Mesenteric fat pad (tissue), 1 donor: ENCODE results near the gene THRAP3. TPM values are rescaled to one million over a fixed set of nuclear protein-coding genes. Genes with fewer than 3 reads are reported as not detected.
"Not testable (repeated sequence)": the region's sequence is repeated elsewhere in the genome, so short reads cannot be mapped to it uniquely, and the experiment has no call there.

Experiments used
- DNase-seq: peaks from one replicate; pipeline ENCODE4 v3.0.0-alpha.2; 2020; ENCODE audit warnings: low spot score
- total RNA-seq: library from RNA; stranded (reverse); fragmentation: NEBNext Ultra II Directional; extraction: Animal tissue kit (Norgen Biotek cat#: 25700); gene quantifications from one replicate; pipeline ENCODE4 v1.2.1, GENCODE V29; 2021
- donor health status: DM: yes; HTN: yes; CAD: no.

THRAP3 gene
- total RNA-seq, 1 donor from 2014 or later, result 94.3 TPM

DNA sequence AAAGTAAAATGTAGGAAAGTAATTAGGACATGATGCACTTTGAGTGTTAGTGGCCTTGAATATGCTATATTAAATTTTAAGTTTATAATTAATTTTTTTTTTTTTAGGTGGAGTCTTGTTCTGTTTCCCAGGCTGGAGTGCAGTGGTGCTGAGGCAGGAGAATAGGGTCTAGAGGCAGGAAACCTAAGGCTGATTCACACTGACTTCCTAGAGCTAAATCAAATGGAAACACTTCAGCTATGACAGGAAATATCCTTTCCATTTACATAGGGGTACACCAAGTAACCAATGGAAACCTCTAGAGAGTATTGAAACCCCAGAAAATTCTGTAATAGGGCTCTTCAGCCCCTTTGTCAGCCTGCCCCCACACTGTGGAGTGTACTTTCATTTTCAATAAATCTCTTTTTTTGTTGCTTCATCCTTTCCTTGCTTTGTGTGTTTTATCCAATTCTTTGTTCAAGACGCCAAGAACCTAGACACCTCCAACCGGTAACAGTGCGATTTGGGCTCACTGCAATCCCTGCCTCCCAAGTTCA is 17.9 kb upstream of the THRAP3 start:
- no peak for DNase-seq

- no peak for DNase-seq
Observed at GRCh38 chr1:36207339-36207738, 16.9 kb upstream of the THRAP3 start.

- no peak for DNase-seq
Observed at GRCh38 chr1:36208978-36209703, 15.1 kb upstream of the THRAP3 start.

DNA sequence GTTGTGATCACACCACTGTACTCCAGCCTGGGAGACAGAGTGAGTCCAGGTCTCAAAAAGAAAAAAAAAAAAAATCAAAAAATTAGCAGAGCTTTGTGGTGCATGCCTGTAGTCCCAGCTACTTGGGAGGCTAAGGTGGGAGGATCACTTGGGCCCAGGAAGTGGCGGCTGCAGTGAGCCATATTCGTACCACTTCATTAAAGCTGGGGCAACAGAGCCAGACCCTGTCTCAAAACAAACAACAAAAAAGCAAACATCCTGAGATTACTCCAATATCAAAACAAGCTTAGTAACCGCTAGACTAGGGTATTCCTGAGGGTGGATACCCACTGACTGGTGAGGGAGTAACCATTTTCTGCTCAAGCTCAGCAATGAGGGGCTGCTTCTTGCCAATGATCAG is 12.9 kb upstream of the THRAP3 start:
- DNase-seq, result no peak

GRCh38 chr1:36211841-36212240 is 12.4 kb upstream of the THRAP3 start:
- no peak for DNase-seq

- no peak for DNase-seq
Observed at GRCh38 chr1:36212782-36213181, 11.5 kb upstream of the THRAP3 start.

- no peak for DNase-seq
Observed at GRCh38 chr1:36217670-36218069, 6.6 kb upstream of the THRAP3 start.

DNA sequence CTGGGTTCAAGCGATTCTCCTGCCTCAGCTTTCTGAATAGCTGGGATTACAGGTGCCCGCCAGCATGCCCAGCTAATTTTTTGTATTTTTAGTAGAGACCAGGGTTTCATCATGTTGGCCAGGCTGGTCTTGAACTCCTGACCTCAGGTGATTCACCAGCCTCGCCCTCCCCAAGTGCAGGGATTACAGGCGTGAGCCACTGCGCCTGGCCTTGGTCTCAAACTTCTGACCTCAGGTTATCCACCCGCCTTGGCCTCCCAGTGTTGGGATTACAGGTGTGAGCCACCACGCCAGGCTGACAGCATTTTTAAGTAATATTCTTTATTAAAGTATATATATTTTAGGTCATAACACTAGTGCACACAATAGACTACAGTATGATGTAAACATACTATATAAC is 2.3 kb upstream of the THRAP3 start:
- DNase-seq, result peak; percentile 35

- peak; percentile 72 for DNase-seq
Observed at GRCh38 chr1:36222481-36223380, 1.5 kb upstream of the THRAP3 start.

GRCh38 chr1:36223381-36223995 is 755 bp upstream of the THRAP3 start:
- no peak for DNase-seq

GRCh38 chr1:36224537-36225282 is 467 bp downstream of the THRAP3 start:
- DNase-seq, result no peak

DNA sequence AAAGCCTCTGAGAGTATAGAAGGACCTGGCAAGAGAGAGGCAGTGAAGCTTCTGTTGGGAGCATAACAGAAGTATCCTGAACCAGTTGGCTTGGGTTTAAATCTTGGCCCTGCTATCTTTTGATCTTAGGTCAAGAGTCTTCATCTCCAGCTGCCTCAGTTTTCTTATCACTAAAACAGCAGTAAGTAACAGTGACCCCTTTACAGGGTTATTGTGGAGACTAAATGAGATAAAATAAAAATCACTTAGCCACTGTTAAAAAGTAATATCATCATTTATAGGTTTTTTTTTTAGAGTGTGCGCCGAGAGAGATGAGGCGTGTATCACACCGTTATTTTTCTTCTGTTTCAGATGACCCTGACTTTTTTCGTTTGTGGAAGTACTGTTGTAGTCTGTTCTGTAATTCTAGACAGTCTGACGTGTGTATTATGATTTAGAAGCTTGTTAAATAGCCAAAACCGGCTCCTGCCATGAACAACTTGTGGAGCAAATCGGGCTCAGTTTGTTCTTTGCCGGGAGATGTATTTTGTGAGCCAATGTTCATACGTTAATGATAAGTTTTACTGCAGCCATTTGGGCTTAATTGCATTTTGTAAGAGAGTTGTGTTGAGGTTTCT is 1.1 kb downstream of the THRAP3 start:
- no peak for DNase-seq

DNA sequence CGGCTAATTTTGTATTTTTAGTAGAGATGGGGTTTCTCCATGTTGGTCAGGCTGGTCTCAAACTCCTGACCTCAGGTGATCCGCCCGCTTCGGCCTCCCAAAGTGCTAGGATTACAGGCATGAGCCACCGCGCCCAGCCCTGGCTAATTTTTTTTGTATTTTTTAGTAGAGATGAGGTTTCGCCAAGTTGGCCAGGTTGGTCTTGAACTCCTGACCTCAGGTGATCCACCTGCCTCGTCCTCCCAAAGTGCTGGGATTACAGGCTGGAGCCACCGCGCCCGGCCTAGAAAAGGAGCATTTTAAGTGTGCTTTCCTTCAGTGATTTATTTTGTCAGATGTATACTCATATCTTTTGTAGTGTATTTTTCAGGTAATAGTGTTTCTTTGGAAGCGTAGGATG is 6.0 kb downstream of the THRAP3 start:
- DNase-seq, result not testable (repeated sequence)

DNA sequence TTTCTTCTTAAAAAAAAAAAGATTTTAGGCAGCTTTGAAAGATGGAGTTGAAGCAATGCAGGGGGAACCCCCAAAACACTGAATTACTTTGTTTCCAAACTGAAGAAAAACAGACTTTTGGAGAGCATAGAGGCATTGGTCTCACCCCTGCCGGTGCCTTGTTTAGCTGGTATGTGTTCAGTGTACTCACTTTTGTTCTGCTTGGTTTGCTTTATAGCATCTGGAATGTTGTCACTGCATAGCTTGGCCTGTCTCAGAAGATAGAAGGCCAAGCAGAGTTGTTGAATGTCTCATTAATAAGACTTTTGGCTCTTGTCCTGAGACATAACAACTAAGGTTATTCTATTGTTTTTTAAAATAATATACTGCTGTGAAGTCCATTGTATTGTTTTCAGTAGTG is 6.9 kb downstream of the THRAP3 start:
- no peak for DNase-seq

GRCh38 chr1:36232212-36233095 is 8.2 kb downstream of the THRAP3 start:
- no peak for DNase-seq

- DNase-seq, result no peak
Observed at GRCh38 chr1:36236302-36236701, 12.1 kb downstream of the THRAP3 start.

DNA sequence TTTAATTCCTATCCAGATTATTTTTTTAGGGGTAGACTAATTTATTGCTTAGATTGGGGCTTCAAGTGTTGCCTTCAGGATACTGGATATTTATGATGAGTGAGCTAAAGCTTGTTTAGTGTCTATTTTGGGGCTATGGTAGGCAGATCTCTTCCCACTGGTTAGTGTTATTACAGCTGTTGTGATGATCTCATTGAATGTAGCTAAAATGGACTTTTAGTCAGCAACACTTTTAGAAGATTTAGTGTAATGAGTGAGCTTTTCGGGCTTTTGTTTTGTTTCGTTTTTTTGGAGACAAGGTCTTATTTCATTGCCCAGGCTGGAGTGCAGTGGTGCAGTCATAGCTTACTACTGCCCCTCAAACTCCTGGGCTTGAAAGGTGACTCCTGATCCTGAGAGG is 14.2 kb downstream of the THRAP3 start:
- DNase-seq, result no peak

GRCh38 chr1:36239941-36240637 is 15.8 kb downstream of the THRAP3 start:
- DNase-seq, result no peak

GRCh38 chr1:36247538-36247937 is 23.3 kb downstream of the THRAP3 start:
- DNase-seq, result no peak
